ENCODE data around the gene HUWE1. TPM values are rescaled to one million over a fixed set of nuclear protein-coding genes. Genes with fewer than 3 reads are reported as not detected.

Gene HUWE1
- total and polyA plus RNA-seq, 2 experiments from 2014 or later, result 61.2 to 225 TPM

GRCh38 chrX:53723381-53723780 is 36.9 kb upstream of the HUWE1 start:
- Histone ChIP-seq H2AFZ (no peak overlapping the region), H3F3A (replicated peaks; ENCODE audit: low read depth) (no peaks in the 10 kb centered on the region), H3K36me3 (ENCODE audit: insufficient read depth) (no peaks in the 10 kb centered on the region), H3K27me3 (ENCODE audit: insufficient read depth) (no peaks in the 10 kb centered on the region), H3K4me1 (ENCODE audit: insufficient read depth) (no peaks in the 10 kb centered on the region), H3K4me2 (no peak overlapping the region), H3K27ac (ENCODE audit: low read depth) (no peak overlapping the region), H3K79me2 (replicated peaks; ENCODE audit: insufficient read depth) (no peaks in the 10 kb centered on the region), H3K9me2 (ENCODE audit: insufficient read depth) (no peaks in the 10 kb centered on the region), H4K20me1 (replicated peaks; ENCODE audit: insufficient read depth) (no peaks in the 10 kb centered on the region), H3K4me3 (no peak overlapping the region)
- Mint-ChIP-seq H3K9me3 (peaks cover 15% of the 10 kb centered on the region; the same call in 1 of the 3 replicates), H3K4me1 (no peaks in the 10 kb centered on the region), H3K36me3 (ENCODE audit: low read depth) (no peaks in the 10 kb centered on the region; the same call in 2 of the 3 replicates), H3K27me3 (ENCODE audit: insufficient read depth, low read depth, poor library complexity) (no peaks in the 10 kb centered on the region), H3K4me3 (no peak overlapping the region), H3K27ac (no peak overlapping the region)
- DNase-seq (ENCODE audit: low spot score) (no peak), ATAC-seq (no peak)
- no peak for TF ChIP-seq JUNB (IDR thresholded peaks at IDR 0.05; ENCODE audit: unreplicated experiment)
- TF ChIP-seq REST (IDR thresholded peaks at IDR 0.05; ENCODE audit: unreplicated experiment), result no peak
- TF ChIP-seq POLR2AphosphoS5 (IDR thresholded peaks at IDR 0.05; ENCODE audit: low read depth), result no peak
- no peak for TF ChIP-seq EZH2phosphoT487 (IDR thresholded peaks at IDR 0.05; ENCODE audit: unreplicated experiment)
- TF ChIP-seq, protein P1, sequence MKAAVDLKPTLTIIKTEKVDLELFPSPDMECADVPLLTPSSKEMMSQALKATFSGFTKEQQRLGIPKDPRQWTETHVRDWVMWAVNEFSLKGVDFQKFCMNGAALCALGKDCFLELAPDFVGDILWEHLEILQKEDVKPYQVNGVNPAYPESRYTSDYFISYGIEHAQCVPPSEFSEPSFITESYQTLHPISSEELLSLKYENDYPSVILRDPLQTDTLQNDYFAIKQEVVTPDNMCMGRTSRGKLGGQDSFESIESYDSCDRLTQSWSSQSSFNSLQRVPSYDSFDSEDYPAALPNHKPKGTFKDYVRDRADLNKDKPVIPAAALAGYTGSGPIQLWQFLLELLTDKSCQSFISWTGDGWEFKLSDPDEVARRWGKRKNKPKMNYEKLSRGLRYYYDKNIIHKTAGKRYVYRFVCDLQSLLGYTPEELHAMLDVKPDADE (IDR thresholded peaks at IDR 0.05), result no peak
- no peak for TF ChIP-seq STAT1 (IDR thresholded peaks at IDR 0.05; ENCODE audit: unreplicated experiment)
- TF ChIP-seq, protein P2, sequence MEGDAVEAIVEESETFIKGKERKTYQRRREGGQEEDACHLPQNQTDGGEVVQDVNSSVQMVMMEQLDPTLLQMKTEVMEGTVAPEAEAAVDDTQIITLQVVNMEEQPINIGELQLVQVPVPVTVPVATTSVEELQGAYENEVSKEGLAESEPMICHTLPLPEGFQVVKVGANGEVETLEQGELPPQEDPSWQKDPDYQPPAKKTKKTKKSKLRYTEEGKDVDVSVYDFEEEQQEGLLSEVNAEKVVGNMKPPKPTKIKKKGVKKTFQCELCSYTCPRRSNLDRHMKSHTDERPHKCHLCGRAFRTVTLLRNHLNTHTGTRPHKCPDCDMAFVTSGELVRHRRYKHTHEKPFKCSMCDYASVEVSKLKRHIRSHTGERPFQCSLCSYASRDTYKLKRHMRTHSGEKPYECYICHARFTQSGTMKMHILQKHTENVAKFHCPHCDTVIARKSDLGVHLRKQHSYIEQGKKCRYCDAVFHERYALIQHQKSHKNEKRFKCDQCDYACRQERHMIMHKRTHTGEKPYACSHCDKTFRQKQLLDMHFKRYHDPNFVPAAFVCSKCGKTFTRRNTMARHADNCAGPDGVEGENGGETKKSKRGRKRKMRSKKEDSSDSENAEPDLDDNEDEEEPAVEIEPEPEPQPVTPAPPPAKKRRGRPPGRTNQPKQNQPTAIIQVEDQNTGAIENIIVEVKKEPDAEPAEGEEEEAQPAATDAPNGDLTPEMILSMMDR (conservative IDR thresholded peaks at IDR 0.05; ENCODE audit: low read depth in 2 of 2), result no peak
- TF ChIP-seq ZNF114 (CRISPR knock-in tag; IDR thresholded peaks at IDR 0.05), result no peak
- no peak for TF ChIP-seq EZH2 (IDR thresholded peaks at IDR 0.05; ENCODE audit: low read depth, unreplicated experiment)
- no peak for TF ChIP-seq CREB1 (CRISPR knock-in tag; IDR thresholded peaks at IDR 0.05; ENCODE audit: low read depth)
- no peak for TF ChIP-seq NANOG (IDR thresholded peaks at IDR 0.05; ENCODE audit: borderline replicate concordance)
- TF ChIP-seq ZNF331 (CRISPR knock-in tag; IDR thresholded peaks at IDR 0.05; ENCODE audit: low read depth), result no peak
- no peak for TF ChIP-seq ZNF462 (CRISPR knock-in tag; IDR thresholded peaks at IDR 0.05)

Data from GM23338 (cell line).